ENCODE measurements around the gene VWC2. TPM values are rescaled to one million over a fixed set of nuclear protein-coding genes. Genes with fewer than 3 reads are reported as not detected.

The VWC2 gene
- 0.03 TPM in 1 of 2 replicates, not detected in the other for total RNA-seq (ENCODE audit: low replicate concordance)

DNA sequence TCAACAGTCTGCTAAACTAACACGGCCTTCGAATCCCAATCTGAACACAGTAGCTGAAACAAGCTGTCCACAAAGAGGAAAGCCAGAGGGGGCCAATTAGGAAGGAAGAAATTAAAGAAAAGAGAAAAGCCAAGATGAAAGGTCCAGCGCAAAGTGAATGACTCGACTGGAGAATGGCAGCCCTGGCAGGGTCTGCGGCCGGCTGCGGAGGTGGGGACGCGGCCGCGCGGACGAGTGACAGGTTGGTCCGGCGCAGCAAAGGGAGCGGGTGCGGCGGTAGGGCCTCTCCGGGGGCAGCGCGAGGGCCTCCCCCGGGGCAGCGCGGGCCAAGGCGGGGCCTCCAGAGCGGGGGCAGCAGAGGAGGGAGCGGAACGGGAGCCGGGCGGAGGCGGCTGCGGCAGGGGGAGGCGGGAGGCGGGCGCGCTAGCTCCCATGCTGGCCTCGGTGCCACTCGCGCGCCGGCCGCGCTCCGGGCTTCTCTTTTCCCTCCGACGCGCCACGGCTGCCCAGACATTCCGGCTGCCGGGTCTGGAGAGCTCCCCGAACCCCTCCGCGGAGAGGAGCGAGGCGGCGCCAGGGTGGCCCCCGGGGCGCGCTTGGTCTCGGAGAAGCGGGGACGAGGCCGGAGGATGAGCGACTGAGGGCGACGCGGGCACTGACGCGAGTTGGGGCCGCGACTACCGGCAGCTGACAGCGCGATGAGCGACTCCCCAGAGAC is at the start of gene VWC2:
VWC2 (plus strand) TSS at position 421 of the 718 bp plus-strand sequence. CDS start 1,798 bp downstream, outside the sequence.
- no peak within 1 kb of the TSS for H3K27ac Mint-ChIP-seq
- H3K36me3 Mint-ChIP-seq, result no peaks in the 10 kb centered on the region
- no peak for TF ChIP-seq EZH2 (IDR thresholded peaks at IDR 0.05)
- TF ChIP-seq EZH2phosphoT487 (IDR thresholded peaks at IDR 0.05), result no peak
- TF ChIP-seq, protein P1, sequence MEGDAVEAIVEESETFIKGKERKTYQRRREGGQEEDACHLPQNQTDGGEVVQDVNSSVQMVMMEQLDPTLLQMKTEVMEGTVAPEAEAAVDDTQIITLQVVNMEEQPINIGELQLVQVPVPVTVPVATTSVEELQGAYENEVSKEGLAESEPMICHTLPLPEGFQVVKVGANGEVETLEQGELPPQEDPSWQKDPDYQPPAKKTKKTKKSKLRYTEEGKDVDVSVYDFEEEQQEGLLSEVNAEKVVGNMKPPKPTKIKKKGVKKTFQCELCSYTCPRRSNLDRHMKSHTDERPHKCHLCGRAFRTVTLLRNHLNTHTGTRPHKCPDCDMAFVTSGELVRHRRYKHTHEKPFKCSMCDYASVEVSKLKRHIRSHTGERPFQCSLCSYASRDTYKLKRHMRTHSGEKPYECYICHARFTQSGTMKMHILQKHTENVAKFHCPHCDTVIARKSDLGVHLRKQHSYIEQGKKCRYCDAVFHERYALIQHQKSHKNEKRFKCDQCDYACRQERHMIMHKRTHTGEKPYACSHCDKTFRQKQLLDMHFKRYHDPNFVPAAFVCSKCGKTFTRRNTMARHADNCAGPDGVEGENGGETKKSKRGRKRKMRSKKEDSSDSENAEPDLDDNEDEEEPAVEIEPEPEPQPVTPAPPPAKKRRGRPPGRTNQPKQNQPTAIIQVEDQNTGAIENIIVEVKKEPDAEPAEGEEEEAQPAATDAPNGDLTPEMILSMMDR (IDR thresholded peaks at IDR 0.05), result no peak

DNA sequence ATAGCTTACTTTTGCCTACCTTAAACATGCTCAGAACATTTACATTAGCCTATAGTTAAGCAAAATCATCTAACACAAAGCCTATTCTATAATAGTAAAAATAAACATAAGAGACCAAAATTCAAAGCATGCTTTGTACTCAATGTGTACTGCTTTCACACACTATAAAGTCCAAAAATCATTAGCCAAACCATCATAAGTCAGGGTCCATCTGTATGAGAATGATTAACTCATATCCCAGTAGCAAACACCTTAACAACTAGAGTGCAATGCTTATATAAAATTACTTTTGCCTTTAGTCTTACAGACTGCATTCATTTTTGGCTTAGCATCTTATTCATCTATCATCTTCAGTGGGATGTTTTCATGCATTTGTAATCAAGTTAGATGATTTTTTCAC is 49.4 kb upstream of the VWC2 start:
- Histone ChIP-seq H3K4me3 (no peak overlapping the region), H3K9me3 (ENCODE audit: low read depth) (no peaks in the 10 kb centered on the region), H3K27me3 (no peaks in the 10 kb centered on the region), H3K36me3 (no peaks in the 10 kb centered on the region), H3F3A (ENCODE audit: low read depth) (no peaks in the 10 kb centered on the region), H2AFZ (replicated peaks) (no peak overlapping the region), H3K4me2 (no peak overlapping the region), H3K4me1 (no peaks in the 10 kb centered on the region), H3K9ac (no peak overlapping the region), H3K27ac (no peak overlapping the region), H3K79me2 (ENCODE audit: low read depth) (no peaks in the 10 kb centered on the region), H4K20me1 (ENCODE audit: low read depth) (no peaks in the 10 kb centered on the region)
- peaks cover 3% of the 10 kb centered on the region for H3K9me3 Mint-ChIP-seq
- no peaks in the 10 kb centered on the region for H3K4me1 Mint-ChIP-seq
- peaks cover 4% of the 10 kb centered on the region for H3K27me3 Mint-ChIP-seq (ENCODE audit: insufficient read depth, low read depth)
- no peak overlapping the region for H3K4me3 Mint-ChIP-seq
- H3K36me3 Mint-ChIP-seq, result no peaks in the 10 kb centered on the region
- TF ChIP-seq, protein P1 (IDR thresholded peaks at IDR 0.05), result no peak
- no peak for TF ChIP-seq EZH2 (IDR thresholded peaks at IDR 0.05)
- no peak for TF ChIP-seq EZH2phosphoT487 (IDR thresholded peaks at IDR 0.05)
- DNase-seq (ENCODE audit: low spot score), result no peak
- no peak overlapping the region for H3K27ac Mint-ChIP-seq

More for the DNA sequence above, at the start of gene VWC2:
- peak within 1 kb of the TSS; percentile 94 for H2AFZ ChIP-seq (replicated peaks)
- Mint-ChIP-seq H3K4me1 (peaks cover 10% of the 10 kb centered on the region), H3K4me3 (peak within 1 kb of the TSS; percentile 90), H3K9me3 (no peaks in the 10 kb centered on the region), H3K27me3 (ENCODE audit: insufficient read depth, low read depth) (peaks cover 54% of the 10 kb centered on the region)
- no peaks in the 10 kb centered on the region for H3K36me3 ChIP-seq
- H3K27me3 ChIP-seq, result peaks cover 84% of the 10 kb centered on the region
- no peaks in the 10 kb centered on the region for H3K79me2 ChIP-seq (ENCODE audit: low read depth)
- peak within 1 kb of the TSS; percentile 100 for H3K4me2 ChIP-seq
- no peak within 1 kb of the TSS for H3K27ac ChIP-seq
- H3F3A ChIP-seq (ENCODE audit: low read depth), result peaks cover 14% of the 10 kb centered on the region
- peak within 1 kb of the TSS; percentile 69 for H3K4me3 ChIP-seq
- DNase-seq (ENCODE audit: low spot score), result peak; percentile 80
- H3K9me3 ChIP-seq (ENCODE audit: low read depth), result no peaks in the 10 kb centered on the region
- H3K9ac ChIP-seq, result no peak within 1 kb of the TSS
- peaks cover 21% of the 10 kb centered on the region for H4K20me1 ChIP-seq (ENCODE audit: low read depth)
- peaks cover 17% of the 10 kb centered on the region for H3K4me1 ChIP-seq

DNA sequence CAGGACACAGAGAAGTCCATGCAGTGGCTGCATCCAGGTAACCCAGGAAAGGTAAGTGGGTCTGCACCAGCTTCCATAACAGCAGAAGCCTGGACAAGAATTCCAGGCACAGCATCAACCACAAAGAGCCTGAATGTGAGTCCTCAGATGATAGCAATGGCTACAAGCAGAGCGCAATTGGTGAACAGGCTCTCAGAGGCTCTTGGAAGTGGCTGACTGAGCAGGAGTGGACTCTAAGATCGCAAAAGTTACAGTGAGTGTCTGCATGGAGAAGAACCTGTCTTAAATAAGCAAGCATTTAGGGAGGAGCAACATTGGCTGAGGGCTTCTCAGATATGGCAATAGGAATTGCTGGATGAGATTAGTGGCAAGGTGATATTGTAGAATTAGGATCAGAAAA is 41.6 kb upstream of the VWC2 start:
- Histone ChIP-seq H3K27me3 (no peaks in the 10 kb centered on the region), H3K79me2 (ENCODE audit: low read depth) (no peaks in the 10 kb centered on the region), H3K36me3 (no peaks in the 10 kb centered on the region), H3K27ac (no peak overlapping the region), H3K9ac (no peak overlapping the region), H2AFZ (replicated peaks) (no peak overlapping the region), H3F3A (ENCODE audit: low read depth) (no peaks in the 10 kb centered on the region), H3K4me1 (no peaks in the 10 kb centered on the region), H3K9me3 (ENCODE audit: low read depth) (no peaks in the 10 kb centered on the region), H4K20me1 (ENCODE audit: low read depth) (no peaks in the 10 kb centered on the region), H3K4me3 (no peak overlapping the region), H3K4me2 (no peak overlapping the region)
- Mint-ChIP-seq H3K36me3 (no peaks in the 10 kb centered on the region), H3K4me1 (no peaks in the 10 kb centered on the region), H3K27ac (no peak overlapping the region), H3K4me3 (no peak overlapping the region), H3K9me3 (no peaks in the 10 kb centered on the region), H3K27me3 (ENCODE audit: insufficient read depth, low read depth) (peaks cover 2% of the 10 kb centered on the region)
- TF ChIP-seq, protein P1 (IDR thresholded peaks at IDR 0.05), result no peak
- TF ChIP-seq EZH2 (IDR thresholded peaks at IDR 0.05) (no peak), EZH2phosphoT487 (IDR thresholded peaks at IDR 0.05) (no peak)
- no peak for DNase-seq (ENCODE audit: low spot score)

All from neural progenitor cell (in vitro differentiated cells).